Measurements from ENCODE around the gene ARID3A. TPM values are rescaled to one million over a fixed set of nuclear protein-coding genes. Genes with fewer than 3 reads are reported as not detected.

ARID3A gene
- total and polyA plus RNA-seq, 2 of the 13 experiments (the other 11 are each of a cell fraction or from before 2014, with no cell fraction given): 71.3 to 77.9 TPM

- TF ChIP-seq, protein P1, sequence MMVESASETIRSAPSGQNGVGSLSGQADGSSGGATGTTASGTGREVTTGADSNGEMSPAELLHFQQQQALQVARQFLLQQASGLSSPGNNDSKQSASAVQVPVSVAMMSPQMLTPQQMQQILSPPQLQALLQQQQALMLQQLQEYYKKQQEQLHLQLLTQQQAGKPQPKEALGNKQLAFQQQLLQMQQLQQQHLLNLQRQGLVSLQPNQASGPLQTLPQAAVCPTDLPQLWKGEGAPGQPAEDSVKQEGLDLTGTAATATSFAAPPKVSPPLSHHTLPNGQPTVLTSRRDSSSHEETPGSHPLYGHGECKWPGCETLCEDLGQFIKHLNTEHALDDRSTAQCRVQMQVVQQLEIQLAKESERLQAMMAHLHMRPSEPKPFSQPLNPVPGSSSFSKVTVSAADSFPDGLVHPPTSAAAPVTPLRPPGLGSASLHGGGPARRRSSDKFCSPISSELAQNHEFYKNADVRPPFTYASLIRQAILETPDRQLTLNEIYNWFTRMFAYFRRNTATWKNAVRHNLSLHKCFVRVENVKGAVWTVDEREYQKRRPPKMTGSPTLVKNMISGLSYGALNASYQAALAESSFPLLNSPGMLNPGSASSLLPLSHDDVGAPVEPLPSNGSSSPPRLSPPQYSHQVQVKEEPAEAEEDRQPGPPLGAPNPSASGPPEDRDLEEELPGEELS (CRISPR knock-in tag; IDR thresholded peaks at IDR 0.05): peak; percentile 94
- TF ChIP-seq ZNF564 (CRISPR knock-in tag; IDR thresholded peaks at IDR 0.05): peak; percentile 84; the same call in 1 of the 2 replicates
- TF ChIP-seq ATF7 (IDR thresholded peaks at IDR 0.05): no peak
- TF ChIP-seq ATF7 (CRISPR knock-in tag; IDR thresholded peaks at IDR 0.05): peak; percentile 72
- TF ChIP-seq ZNF136 (CRISPR knock-in tag; IDR thresholded peaks at IDR 0.05; ENCODE audit: low read depth): peak; percentile 86; the same call in 1 of the 2 replicates
- TF ChIP-seq, protein P2, sequence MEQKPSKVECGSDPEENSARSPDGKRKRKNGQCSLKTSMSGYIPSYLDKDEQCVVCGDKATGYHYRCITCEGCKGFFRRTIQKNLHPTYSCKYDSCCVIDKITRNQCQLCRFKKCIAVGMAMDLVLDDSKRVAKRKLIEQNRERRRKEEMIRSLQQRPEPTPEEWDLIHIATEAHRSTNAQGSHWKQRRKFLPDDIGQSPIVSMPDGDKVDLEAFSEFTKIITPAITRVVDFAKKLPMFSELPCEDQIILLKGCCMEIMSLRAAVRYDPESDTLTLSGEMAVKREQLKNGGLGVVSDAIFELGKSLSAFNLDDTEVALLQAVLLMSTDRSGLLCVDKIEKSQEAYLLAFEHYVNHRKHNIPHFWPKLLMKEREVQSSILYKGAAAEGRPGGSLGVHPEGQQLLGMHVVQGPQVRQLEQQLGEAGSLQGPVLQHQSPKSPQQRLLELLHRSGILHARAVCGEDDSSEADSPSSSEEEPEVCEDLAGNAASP (CRISPR knock-in tag; IDR thresholded peaks at IDR 0.05; ENCODE audit: borderline replicate concordance): peak; percentile 87
- TF ChIP-seq ZNF280D (CRISPR knock-in tag; IDR thresholded peaks at IDR 0.05): peak; percentile 71
- TF ChIP-seq MXD4 (CRISPR knock-in tag; IDR thresholded peaks at IDR 0.05): peak; percentile 98
- 0 out of 2 replicates have a peak, but pooled peaks have one; percentile 75 for TF ChIP-seq LRRFIP1 (CRISPR knock-in tag; conservative IDR thresholded peaks at IDR 0.05)
- no peak; the same call in 1 of the 2 replicates for TF ChIP-seq ZNF572 (CRISPR knock-in tag; IDR thresholded peaks at IDR 0.05)
- no peak for TF ChIP-seq HOXA7 (CRISPR knock-in tag; IDR thresholded peaks at IDR 0.05)
- no peak for TF ChIP-seq RORA (CRISPR knock-in tag; IDR thresholded peaks at IDR 0.05)
- TF ChIP-seq PHF20 (CRISPR knock-in tag; IDR thresholded peaks at IDR 0.05): peak; percentile 43
- TF ChIP-seq, protein P3, sequence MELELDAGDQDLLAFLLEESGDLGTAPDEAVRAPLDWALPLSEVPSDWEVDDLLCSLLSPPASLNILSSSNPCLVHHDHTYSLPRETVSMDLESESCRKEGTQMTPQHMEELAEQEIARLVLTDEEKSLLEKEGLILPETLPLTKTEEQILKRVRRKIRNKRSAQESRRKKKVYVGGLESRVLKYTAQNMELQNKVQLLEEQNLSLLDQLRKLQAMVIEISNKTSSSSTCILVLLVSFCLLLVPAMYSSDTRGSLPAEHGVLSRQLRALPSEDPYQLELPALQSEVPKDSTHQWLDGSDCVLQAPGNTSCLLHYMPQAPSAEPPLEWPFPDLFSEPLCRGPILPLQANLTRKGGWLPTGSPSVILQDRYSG (CRISPR knock-in tag; IDR thresholded peaks at IDR 0.05): peak; percentile 56; the same call in 1 of the 2 replicates
- peak; percentile 72 for TF ChIP-seq TAF15 (IDR thresholded peaks at IDR 0.05; ENCODE audit: low read depth, low read length, poor library complexity, severe bottlenecking)
- peak; percentile 91; the same call in 1 of the 2 replicates for TF ChIP-seq ZNF354B (CRISPR knock-in tag; IDR thresholded peaks at IDR 0.05)
- TF ChIP-seq ZNF746 (CRISPR knock-in tag; IDR thresholded peaks at IDR 0.05): peak; percentile 90
- peak; percentile 90; the same call in 1 of the 2 replicates for TF ChIP-seq NFKB2 (CRISPR knock-in tag; IDR thresholded peaks at IDR 0.05; ENCODE audit: borderline replicate concordance)
Observed at GRCh38 chr19:934865-935479, 9.1 kb downstream of the ARID3A start (continued).

All from HepG2 (cell line).